ENCODE data around the gene NARS2. TPM values are rescaled to one million over a fixed set of nuclear protein-coding genes. Genes with fewer than 3 reads are reported as not detected.

The NARS2 gene
- total RNA-seq, 1 experiment from 2014 or later: 46.7 TPM

GRCh38 chr11:78573271-78573670, 1.4 kb downstream of the NARS2 start:
- peak overlapping the region; percentile 87 for H3K27ac ChIP-seq (ENCODE audit: low read depth, low read length, poor library complexity, severe bottlenecking)
- POLR2A ChIA-PET (ENCODE audit: low non-redundant PET): no interaction called here
- CTCF ChIA-PET: interaction anchor here (3.0 kb wide), 1 partner anchor 9 kb away, joined by 20 read pairs; no protein-coding TSS in a partner anchor

GRCh38 chr11:78572394-78572793, 2.3 kb downstream of the NARS2 start:
- Histone ChIP-seq H3K9me3 (ENCODE audit: low read depth, low read length, poor library complexity, severe bottlenecking) (no peaks in the 10 kb centered on the region), H3K27ac (ENCODE audit: low read depth, low read length, poor library complexity, severe bottlenecking) (no peak overlapping the region), H3K36me3 (ENCODE audit: insufficient read depth, low read length, poor library complexity, severe bottlenecking) (peaks cover 32% of the 10 kb centered on the region), H3K4me3 (ENCODE audit: low read depth, low read length, poor library complexity, severe bottlenecking) (no peak overlapping the region), H3K27me3 (replicated peaks; ENCODE audit: insufficient read depth, low read depth, low read length, poor library complexity) (no peaks in the 10 kb centered on the region), H3K4me1 (ENCODE audit: insufficient read depth, low read length, poor library complexity, severe bottlenecking) (peaks cover 15% of the 10 kb centered on the region)
- no TSS peak for BruUV-seq (replicated peaks)
- TF ChIP-seq CTCF (conservative IDR thresholded peaks at IDR 0.05; ENCODE audit: low read depth, low read length) (no peak), EZH2 (IDR thresholded peaks at IDR 0.05; ENCODE audit: borderline replicate concordance, low read depth, low read length, poor library complexity, severe bottlenecking) (no peak)
- ChIA-PET POLR2A (ENCODE audit: low non-redundant PET) (no interaction called here), CTCF (interaction anchor here (3.0 kb wide), 1 partner anchor 8 kb away, joined by 20 read pairs; no protein-coding TSS in a partner anchor)
- intact Hi-C loops (cut with micrococcal nuclease; ENCODE audit: unreplicated experiment): no loop called here
- DNase-seq (ENCODE audit: low spot score): no peak

More at GRCh38 chr11:78573271-78573670, 1.4 kb downstream of the NARS2 start:
- H3K27me3 ChIP-seq (replicated peaks; ENCODE audit: insufficient read depth, low read depth, low read length, poor library complexity): no peaks in the 10 kb centered on the region
- peaks cover 15% of the 10 kb centered on the region for H3K4me1 ChIP-seq (ENCODE audit: insufficient read depth, low read length, poor library complexity, severe bottlenecking)
- peaks cover 23% of the 10 kb centered on the region for H3K36me3 ChIP-seq (ENCODE audit: insufficient read depth, low read length, poor library complexity, severe bottlenecking)
- no peaks in the 10 kb centered on the region for H3K9me3 ChIP-seq (ENCODE audit: low read depth, low read length, poor library complexity, severe bottlenecking)
- intact Hi-C loops (cut with micrococcal nuclease; ENCODE audit: unreplicated experiment): no loop called here
- no peak for DNase-seq (ENCODE audit: low spot score)
- TF ChIP-seq EZH2 (IDR thresholded peaks at IDR 0.05; ENCODE audit: borderline replicate concordance, low read depth, low read length, poor library complexity, severe bottlenecking): no peak
- TF ChIP-seq CTCF (conservative IDR thresholded peaks at IDR 0.05; ENCODE audit: low read depth, low read length): no peak
- BruUV-seq (replicated peaks): no TSS peak
- peak overlapping the region; percentile 64 for H3K4me3 ChIP-seq (ENCODE audit: low read depth, low read length, poor library complexity, severe bottlenecking)

- ChIA-PET CTCF (no interaction called here), POLR2A (ENCODE audit: low non-redundant PET) (no interaction called here)
- BruUV-seq (replicated peaks): no TSS peak
- no peak overlapping the region for H3K27ac ChIP-seq (ENCODE audit: low read depth, low read length, poor library complexity, severe bottlenecking)
- H3K27me3 ChIP-seq (replicated peaks; ENCODE audit: insufficient read depth, low read depth, low read length, poor library complexity): no peaks in the 10 kb centered on the region
- DNase-seq (ENCODE audit: low spot score): no peak
- intact Hi-C loops (cut with micrococcal nuclease; ENCODE audit: unreplicated experiment): no loop called here
- peaks cover 10% of the 10 kb centered on the region for H3K4me1 ChIP-seq (ENCODE audit: insufficient read depth, low read length, poor library complexity, severe bottlenecking)
- no peak for TF ChIP-seq EZH2 (IDR thresholded peaks at IDR 0.05; ENCODE audit: borderline replicate concordance, low read depth, low read length, poor library complexity, severe bottlenecking)
- no peak for TF ChIP-seq CTCF (conservative IDR thresholded peaks at IDR 0.05; ENCODE audit: low read depth, low read length)
- H3K4me3 ChIP-seq (ENCODE audit: low read depth, low read length, poor library complexity, severe bottlenecking): no peak overlapping the region
- no peaks in the 10 kb centered on the region for H3K9me3 ChIP-seq (ENCODE audit: low read depth, low read length, poor library complexity, severe bottlenecking)
- peaks cover 54% of the 10 kb centered on the region for H3K36me3 ChIP-seq (ENCODE audit: insufficient read depth, low read length, poor library complexity, severe bottlenecking)
These were observed 4.6 kb downstream of the NARS2 start for GRCh38 chr11:78570031-78570430.
